GM20000 (cell line): Measurements from ENCODE around the gene TSC1.

Source experiments
- DNase-seq: peaks from one replicate; pipeline ENCODE4 v3.0.0; 2012; ENCODE audit warnings: low spot score
- TF ChIP-seq, protein P1 (sequence below): IDR thresholded peaks from 2 replicates; pipeline ENCODE4 v1.5.1; 2012; ENCODE audit warnings: mild to moderate bottlenecking, control low read depth; ENCODE audit errors: extremely low read depth, missing control alignments

TSC1 gene

GRCh38 chr9:132866898-132867297 is 77.5 kb downstream of the TSC1 start:
- TF ChIP-seq, protein P1, sequence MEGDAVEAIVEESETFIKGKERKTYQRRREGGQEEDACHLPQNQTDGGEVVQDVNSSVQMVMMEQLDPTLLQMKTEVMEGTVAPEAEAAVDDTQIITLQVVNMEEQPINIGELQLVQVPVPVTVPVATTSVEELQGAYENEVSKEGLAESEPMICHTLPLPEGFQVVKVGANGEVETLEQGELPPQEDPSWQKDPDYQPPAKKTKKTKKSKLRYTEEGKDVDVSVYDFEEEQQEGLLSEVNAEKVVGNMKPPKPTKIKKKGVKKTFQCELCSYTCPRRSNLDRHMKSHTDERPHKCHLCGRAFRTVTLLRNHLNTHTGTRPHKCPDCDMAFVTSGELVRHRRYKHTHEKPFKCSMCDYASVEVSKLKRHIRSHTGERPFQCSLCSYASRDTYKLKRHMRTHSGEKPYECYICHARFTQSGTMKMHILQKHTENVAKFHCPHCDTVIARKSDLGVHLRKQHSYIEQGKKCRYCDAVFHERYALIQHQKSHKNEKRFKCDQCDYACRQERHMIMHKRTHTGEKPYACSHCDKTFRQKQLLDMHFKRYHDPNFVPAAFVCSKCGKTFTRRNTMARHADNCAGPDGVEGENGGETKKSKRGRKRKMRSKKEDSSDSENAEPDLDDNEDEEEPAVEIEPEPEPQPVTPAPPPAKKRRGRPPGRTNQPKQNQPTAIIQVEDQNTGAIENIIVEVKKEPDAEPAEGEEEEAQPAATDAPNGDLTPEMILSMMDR: no peak
- DNase-seq: no peak

DNA sequence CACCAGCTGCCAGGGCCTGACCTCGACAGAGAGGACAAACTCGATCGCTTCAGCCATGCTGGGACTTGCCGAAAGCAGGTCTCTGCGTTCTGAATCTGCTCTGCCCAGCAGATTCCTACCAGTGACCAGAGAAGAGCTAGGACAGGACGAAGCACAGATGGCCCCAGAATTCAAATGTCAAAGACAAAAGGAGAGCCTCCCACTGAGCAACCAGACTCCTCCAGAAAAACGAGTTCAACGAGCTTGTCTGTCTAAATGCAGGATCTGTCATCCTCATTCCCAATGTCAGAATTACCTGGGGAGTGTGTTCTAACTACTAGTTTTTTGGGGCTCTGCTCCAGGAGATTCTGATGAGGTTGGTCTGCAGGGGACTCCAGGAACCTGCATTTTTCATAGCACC is 79.7 kb downstream of the TSC1 start:
- no peak for DNase-seq
- TF ChIP-seq, protein P1: no peak

DNA sequence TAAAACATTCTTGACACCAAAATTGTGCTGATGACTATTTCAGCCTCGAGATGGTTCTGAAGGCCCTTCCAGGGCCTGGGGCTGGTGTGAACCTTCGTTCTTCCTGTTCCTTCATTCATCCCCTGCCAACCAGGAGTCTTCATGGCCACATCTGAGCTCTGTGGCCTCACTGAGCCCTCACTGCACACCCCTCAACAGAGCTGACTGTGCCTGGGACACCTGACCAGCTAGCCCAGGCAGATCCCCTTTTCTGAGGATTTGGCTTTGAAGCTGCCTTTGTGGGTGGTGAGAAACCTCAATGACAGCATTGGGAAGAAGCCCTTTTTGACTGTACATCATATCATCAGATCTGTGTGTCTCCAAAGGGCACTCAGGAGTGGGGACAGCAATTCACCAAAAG is 80.1 kb downstream of the TSC1 start:
- DNase-seq: no peak
- TF ChIP-seq, protein P1: no peak

DNA sequence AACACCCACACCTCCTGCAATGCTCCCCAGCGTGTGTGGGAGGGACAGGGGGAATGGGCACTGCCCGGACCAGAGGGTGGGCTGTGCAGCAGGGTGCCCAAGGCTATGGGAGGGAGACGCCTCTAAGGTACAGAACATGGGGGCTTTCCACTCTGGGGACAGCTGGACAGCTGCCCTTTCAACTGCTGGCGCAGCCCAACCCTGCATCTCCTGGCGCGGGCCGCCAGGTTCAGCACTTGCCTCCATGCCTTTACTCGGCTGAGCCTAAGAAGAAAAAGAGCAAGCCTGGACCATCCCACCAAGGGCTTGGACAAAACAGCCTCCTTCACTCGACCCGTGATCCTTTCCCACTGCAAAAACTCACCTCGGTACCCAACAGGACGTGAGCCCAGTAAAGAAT is 81.3 kb downstream of the TSC1 start:
- TF ChIP-seq, protein P1: no peak
- DNase-seq: no peak

DNA sequence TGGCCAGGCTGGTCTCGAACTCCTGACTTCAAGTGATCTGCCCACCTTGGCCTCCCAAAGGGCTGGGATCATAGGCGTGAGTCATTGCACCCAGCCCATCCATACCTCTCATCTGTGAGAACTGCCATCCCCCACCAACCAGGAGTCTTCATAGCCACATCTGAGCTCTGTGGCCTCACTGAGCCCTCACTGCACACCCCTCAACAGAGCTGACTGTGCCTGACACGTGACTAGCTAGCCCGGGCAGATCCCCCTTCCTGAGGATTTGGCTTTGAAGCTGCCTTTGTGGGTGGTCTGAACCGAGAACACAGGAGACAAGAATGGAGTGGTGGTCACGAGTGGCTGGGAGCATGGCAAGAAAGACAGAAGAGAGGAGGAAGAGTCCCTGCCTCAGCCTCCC is 81.9 kb downstream of the TSC1 start:
- TF ChIP-seq, protein P1: no peak
- DNase-seq: no peak

DNA sequence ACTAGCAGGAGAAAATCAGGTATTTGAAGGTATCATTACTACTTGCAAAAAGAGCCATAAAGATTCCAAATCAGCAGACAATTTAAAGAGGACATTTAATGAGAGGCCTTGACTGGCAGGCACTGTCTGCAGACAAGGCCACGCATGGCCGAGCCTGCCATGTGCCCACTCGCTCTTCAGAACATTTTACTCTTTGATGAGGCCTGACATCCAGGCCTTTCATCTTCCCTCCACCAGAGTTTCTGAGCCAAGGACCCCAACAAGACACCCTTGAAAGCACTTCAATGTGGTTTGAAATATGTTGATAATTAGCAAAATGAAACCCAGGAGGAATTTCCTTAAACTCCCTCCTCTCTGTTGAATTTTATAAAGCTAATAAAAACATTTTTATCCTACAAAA is 82.8 kb downstream of the TSC1 start:
- TF ChIP-seq, protein P1: no peak
- DNase-seq: no peak

- DNase-seq: no peak
- TF ChIP-seq, protein P1: no peak
Measured at GRCh38 chr9:132858751-132859150, 85.7 kb downstream of the TSC1 start.
